Activated T-helper 1 cell treated with anti-CD3 and anti-CD28 coated beads, Interleukin-12 subunit alpha, Interleukin-12 subunit beta, Interleukin-2, Interleukin-4 antibody, amounts not matched to agents 30 ng/mL and 10 ng/mL and 1 ng/mL, durations not matched to agents 14 hours and 24 hours and 36 hours (primary cell): ENCODE results near the gene ANKRD2. TPM values are rescaled to one million over a fixed set of nuclear protein-coding genes. Genes with fewer than 3 reads are reported as not detected.
"Not testable (repeated sequence)": the region's sequence is repeated elsewhere in the genome, so short reads cannot be mapped to it uniquely, and the experiment has no call there.

Source experiments
- DNase-seq: peaks from one replicate; pipeline ENCODE4 v3.0.0; 2021; ENCODE audit warnings: low spot score
- H3K27ac Mint-ChIP-seq: one replicate; pipeline ENCODE4 v1.8.0; 2021; ENCODE audit warnings: mild to moderate bottlenecking, mixed read lengths
- H3K27me3 Mint-ChIP-seq: one replicate; pipeline ENCODE4 v1.8.0; 2022; ENCODE audit warnings: mild to moderate bottlenecking, moderate library complexity, mixed read lengths; ENCODE audit not compliant: insufficient read depth
- H3K36me3 Mint-ChIP-seq: one replicate; pipeline ENCODE4 v1.8.0; 2021; ENCODE audit warnings: low read depth, mixed read lengths
- H3K4me1 Mint-ChIP-seq: one replicate; pipeline ENCODE4 v1.8.0; 2021; ENCODE audit warnings: low read depth, mixed read lengths
- H3K4me3 Mint-ChIP-seq: one replicate; pipeline ENCODE4 v1.8.0; 2021; ENCODE audit warnings: mild to moderate bottlenecking, moderate library complexity, mixed read lengths
- H3K9me3 Mint-ChIP-seq: one replicate; pipeline ENCODE4 v1.8.0; 2021; ENCODE audit warnings: mixed read lengths
- intact Hi-C: fragments of 100-400 bp; cut with micrococcal nuclease; formaldehyde crosslinking; loops from one replicate; pipeline ENCODE4 v1.15.1; 2024
- total RNA-seq: library from RNA; stranded (reverse); gene quantifications from 2 replicates; pipeline ENCODE4 v1.2.3, GENCODE V29; 2022

Gene ANKRD2
- total RNA-seq, 1 donor from 2014 or later = not detected

DNA sequence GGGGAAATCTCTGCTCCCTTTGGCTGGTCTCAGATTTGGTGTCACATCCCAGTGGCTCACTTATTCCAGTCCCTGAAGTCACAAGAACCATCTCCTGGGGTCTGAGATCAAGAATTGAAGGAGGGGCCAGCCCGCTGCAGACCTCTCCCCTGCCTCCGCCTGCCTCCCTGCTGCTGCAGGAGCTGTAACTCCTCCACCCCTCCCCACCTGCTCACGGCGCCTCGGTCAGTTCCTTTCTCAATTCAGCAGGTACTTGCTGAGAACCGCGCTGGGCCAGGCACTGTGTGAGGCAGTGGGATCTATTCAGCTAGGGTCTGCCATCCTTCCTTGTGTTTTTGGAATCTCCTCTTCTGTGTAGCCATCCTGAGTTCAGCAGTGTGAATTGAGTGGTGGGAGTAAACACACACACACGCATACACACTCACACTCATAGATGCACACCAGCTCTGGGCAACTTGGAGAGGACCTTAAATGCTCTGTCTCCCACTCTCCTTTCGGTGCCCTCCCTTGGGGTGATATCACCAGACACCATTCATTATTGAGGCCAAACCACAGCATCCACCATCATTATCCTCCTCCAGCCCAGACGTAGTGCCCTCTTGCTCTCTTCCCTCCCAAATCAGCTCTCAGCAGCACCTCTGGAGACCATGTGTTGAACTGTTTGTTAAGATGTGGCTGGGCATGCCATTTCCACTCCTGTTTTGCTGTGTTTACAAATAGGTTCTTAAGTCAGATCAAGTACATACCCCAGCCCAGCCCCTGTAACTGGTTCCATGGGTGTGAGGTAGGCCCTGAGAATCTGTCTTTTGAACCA lies 22.0 kb upstream of the ANKRD2 start:
- Mint-ChIP-seq H3K36me3 (no peaks in the 10 kb centered on the region), H3K4me1 (peaks cover 6% of the 10 kb centered on the region), H3K27me3 (no peaks in the 10 kb centered on the region), H3K27ac (peak overlapping the region; percentile 57), H3K4me3 (no peak overlapping the region), H3K9me3 (no peaks in the 10 kb centered on the region)
- intact Hi-C loops = no loop called here
- no peak for DNase-seq

GRCh38 chr10:97551271-97551670 lies 21.3 kb upstream of the ANKRD2 start:
- no peak overlapping the region for H3K27ac Mint-ChIP-seq
- intact Hi-C loops = no loop called here

GRCh38 chr10:97553575-97554031 lies 19.0 kb upstream of the ANKRD2 start:
- intact Hi-C loops = loop anchor here (1.0 kb wide), 5 partner anchors 19 to 146 kb away; partner anchors contain the start of genes EXOSC1, MMS19, UBTD1 and ZDHHC16
- H3K9me3 Mint-ChIP-seq = no peaks in the 10 kb centered on the region
- no peaks in the 10 kb centered on the region for H3K4me1 Mint-ChIP-seq
- H3K36me3 Mint-ChIP-seq = no peaks in the 10 kb centered on the region
- DNase-seq = peak; percentile 52
- no peak overlapping the region for H3K27ac Mint-ChIP-seq
- no peak overlapping the region for H3K4me3 Mint-ChIP-seq
- peaks cover 4% of the 10 kb centered on the region for H3K27me3 Mint-ChIP-seq

More at GRCh38 chr10:97551271-97551670, 21.3 kb upstream of the ANKRD2 start:
- no peak for DNase-seq
- Mint-ChIP-seq H3K4me1 (peaks cover 6% of the 10 kb centered on the region), H3K36me3 (no peaks in the 10 kb centered on the region), H3K27me3 (no peaks in the 10 kb centered on the region), H3K4me3 (no peak overlapping the region), H3K9me3 (no peaks in the 10 kb centered on the region)

DNA sequence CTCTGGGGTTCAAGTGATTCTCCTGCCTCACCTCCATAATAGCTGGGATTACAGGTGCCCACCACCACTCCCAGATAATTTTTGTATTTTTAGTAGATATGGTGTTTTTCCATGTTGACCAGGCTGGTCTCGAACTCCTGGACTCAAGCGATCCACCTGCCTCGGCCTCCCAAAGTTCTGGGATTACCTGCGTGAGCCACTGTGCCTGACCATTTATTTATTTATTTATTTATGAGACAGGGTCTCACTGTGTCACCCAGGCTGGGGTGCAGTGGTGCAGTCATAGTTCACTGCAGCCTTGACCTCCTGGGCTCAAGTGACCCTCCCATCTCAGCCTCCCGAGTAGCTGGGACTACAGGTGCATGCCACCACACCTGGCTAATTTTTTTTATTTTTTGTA lies 18.2 kb upstream of the ANKRD2 start:
- intact Hi-C loops, H3K36me3 Mint-ChIP-seq, H3K4me1 Mint-ChIP-seq, H3K27ac Mint-ChIP-seq, H3K27me3 Mint-ChIP-seq, DNase-seq, H3K4me3 Mint-ChIP-seq, H3K9me3 Mint-ChIP-seq: not testable (repeated sequence)

DNA sequence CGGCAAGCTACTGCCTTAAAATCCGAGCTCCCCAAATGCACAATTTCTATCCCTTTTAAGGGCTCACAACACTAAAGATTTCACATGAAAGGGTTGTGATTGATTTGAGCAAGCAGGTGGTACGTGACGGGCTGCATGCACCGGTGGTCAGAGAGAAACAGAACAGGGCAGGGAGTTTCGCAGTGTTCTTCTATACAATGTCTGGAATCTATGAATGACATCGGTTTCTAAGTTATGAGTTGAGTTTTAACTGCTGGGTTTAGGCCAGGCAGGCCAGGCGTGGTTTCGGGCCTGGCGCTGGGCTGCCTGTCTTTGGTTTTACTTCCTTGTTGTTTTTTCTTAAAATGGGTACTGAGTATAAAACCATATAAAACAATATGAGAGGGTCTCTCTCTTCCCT lies 17.0 kb upstream of the ANKRD2 start:
- H3K4me1 Mint-ChIP-seq, H3K27me3 Mint-ChIP-seq, H3K36me3 Mint-ChIP-seq, DNase-seq, H3K4me3 Mint-ChIP-seq, H3K27ac Mint-ChIP-seq, H3K9me3 Mint-ChIP-seq, intact Hi-C loops: not testable (repeated sequence)

DNA sequence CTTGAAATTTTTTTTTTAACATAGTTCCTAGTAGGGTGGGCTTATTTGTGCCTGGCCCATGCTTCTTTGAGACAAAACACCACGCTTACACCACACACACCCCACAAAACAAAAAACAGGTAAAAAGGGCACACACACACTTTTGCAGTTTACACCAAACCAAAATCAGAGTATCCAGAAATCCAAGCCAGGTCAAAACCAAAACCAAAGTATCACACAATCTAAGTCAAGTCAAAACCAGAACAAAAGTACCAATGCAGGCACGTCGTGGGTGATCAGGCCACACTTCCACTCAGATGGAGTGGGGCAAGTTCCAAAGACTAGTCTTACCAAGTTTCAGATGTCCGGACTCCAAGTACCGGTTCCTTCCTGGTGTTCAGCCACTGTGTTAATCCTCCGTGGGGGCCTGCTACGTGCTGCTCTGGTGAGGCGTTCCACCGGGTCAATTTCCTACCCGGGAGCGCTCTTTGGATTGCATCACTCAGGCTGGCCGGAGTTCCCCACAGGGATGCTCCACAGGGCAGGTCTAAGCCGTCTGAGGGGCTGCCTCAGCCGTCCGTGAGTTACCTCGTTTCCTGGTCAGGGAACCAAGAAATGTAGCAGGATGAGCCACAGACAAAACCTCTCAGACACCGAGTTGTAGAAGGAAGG lies 11.7 kb upstream of the ANKRD2 start:
- H3K9me3 Mint-ChIP-seq, H3K4me3 Mint-ChIP-seq, H3K36me3 Mint-ChIP-seq, DNase-seq, H3K27ac Mint-ChIP-seq, intact Hi-C loops, H3K4me1 Mint-ChIP-seq, H3K27me3 Mint-ChIP-seq: not testable (repeated sequence)

GRCh38 chr10:97561386-97562077 lies 11.0 kb upstream of the ANKRD2 start:
- H3K27me3 Mint-ChIP-seq, H3K36me3 Mint-ChIP-seq, H3K9me3 Mint-ChIP-seq, intact Hi-C loops, H3K4me3 Mint-ChIP-seq, DNase-seq, H3K4me1 Mint-ChIP-seq: not testable (repeated sequence)
- H3K27ac Mint-ChIP-seq = peak overlapping the region; percentile 10

DNA sequence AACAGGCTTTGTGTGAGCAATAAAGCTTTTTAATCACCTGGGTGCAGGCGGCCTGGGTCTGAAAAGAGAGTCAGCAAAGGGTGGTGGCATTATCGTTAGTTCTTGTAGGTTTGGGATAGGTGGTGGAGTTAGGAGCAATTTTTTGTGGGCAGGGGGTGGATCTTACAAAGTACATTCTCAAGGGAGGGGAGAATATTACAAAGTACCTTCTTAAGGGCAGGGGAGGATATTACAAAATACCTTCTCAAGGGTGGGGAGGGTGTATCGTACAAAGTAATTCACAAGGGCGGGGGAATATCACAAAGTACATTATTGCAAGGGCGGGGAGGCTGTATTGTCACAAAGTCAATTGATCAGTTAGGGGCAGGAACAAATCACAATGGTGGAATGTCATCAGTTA lies 10.2 kb upstream of the ANKRD2 start:
- H3K9me3 Mint-ChIP-seq = not testable (repeated sequence)

DNA sequence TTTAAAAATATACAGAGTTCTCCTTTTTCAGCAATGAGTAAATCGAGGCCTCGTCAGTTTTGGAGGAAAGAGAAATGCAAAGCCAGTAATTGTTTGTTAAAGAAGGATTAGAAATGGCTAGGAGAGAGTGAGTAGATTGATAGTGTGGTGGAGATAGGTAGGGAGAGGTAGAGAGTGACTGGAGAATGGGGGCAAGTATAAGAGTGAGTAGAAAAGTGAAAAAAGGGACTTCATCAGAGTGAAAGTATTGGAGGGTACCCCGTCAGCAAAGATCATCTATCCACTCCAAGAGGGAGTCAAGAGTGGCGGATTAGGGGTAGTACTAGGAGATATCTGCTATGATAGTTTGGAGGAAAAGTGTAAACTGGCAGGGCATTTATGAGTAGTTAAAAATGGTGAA lies 9.2 kb upstream of the ANKRD2 start:
- H3K27ac Mint-ChIP-seq = no peak overlapping the region
- peaks cover 6% of the 10 kb centered on the region for H3K4me1 Mint-ChIP-seq
- intact Hi-C loops = no loop called here
- H3K9me3 Mint-ChIP-seq = no peaks in the 10 kb centered on the region
- DNase-seq = no peak
- H3K36me3 Mint-ChIP-seq = no peaks in the 10 kb centered on the region
- H3K4me3 Mint-ChIP-seq = no peak overlapping the region
- no peaks in the 10 kb centered on the region for H3K27me3 Mint-ChIP-seq

More for the DNA sequence above, 10.2 kb upstream of the ANKRD2 start:
- H3K36me3 Mint-ChIP-seq, intact Hi-C loops, DNase-seq, H3K4me1 Mint-ChIP-seq, H3K27ac Mint-ChIP-seq, H3K4me3 Mint-ChIP-seq, H3K27me3 Mint-ChIP-seq: not testable (repeated sequence)

DNA sequence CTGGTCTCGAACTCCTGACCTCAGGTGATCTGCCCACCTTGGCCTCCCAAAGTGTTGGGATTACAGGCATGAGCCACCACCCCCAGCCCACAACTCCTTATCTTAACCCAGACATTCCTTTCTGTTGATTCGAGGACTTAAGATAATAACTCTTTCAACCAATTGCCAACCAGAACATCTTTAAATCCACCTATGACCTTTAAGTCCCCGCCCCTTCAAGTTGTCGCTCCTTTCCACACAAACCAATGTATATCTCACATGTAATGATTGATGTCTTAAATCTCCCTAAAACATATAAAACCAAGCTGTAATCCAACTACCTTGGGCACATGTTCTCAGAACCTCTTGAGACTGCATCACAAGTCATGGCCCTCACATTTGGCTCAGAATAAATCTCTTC lies 7.8 kb upstream of the ANKRD2 start:
- Mint-ChIP-seq H3K27me3 (no peaks in the 10 kb centered on the region), H3K27ac (no peak overlapping the region), H3K36me3 (no peaks in the 10 kb centered on the region), H3K9me3 (no peaks in the 10 kb centered on the region), H3K4me1 (peaks cover 6% of the 10 kb centered on the region), H3K4me3 (no peak overlapping the region)
- intact Hi-C loops = no loop called here
- no peak for DNase-seq

GRCh38 chr10:97566336-97566996 lies 6.1 kb upstream of the ANKRD2 start:
- intact Hi-C loops = no loop called here
- no peaks in the 10 kb centered on the region for H3K36me3 Mint-ChIP-seq
- no peak overlapping the region for H3K27ac Mint-ChIP-seq

GRCh38 chr10:97567891-97568290 lies 4.7 kb upstream of the ANKRD2 start:
- intact Hi-C loops = no loop called here
- no peak for DNase-seq
- Mint-ChIP-seq H3K4me1 (no peaks in the 10 kb centered on the region), H3K27me3 (no peaks in the 10 kb centered on the region), H3K36me3 (no peaks in the 10 kb centered on the region), H3K27ac (no peak overlapping the region), H3K9me3 (no peaks in the 10 kb centered on the region), H3K4me3 (no peak overlapping the region)

More at GRCh38 chr10:97566336-97566996, 6.1 kb upstream of the ANKRD2 start:
- no peak for DNase-seq
- Mint-ChIP-seq H3K4me3 (no peak overlapping the region), H3K9me3 (no peaks in the 10 kb centered on the region), H3K27me3 (no peaks in the 10 kb centered on the region), H3K4me1 (no peaks in the 10 kb centered on the region)
